Measurements from ENCODE around the gene CPD.
"Not testable (repeated sequence)": the region's sequence is repeated elsewhere in the genome, so short reads cannot be mapped to it uniquely, and the experiment has no call there.

Gene CPD

DNA sequence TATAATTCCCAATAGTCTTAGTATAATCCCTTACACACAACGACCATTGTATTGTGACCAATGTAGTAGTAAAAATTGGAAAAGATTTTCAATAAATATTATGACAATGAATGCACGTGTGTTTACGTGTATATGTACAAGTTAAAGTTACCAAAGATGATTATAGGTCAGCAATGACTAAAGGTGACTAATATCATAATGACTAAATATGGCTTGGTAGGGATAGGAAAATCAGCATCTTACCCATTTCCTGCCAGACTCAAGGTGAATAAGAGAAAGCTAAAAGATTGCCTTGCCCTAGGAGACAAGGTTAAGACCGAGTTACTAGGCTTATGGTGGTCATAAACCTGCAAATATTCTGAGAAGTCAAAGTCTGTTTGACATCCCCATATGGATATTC, 34.4 kb downstream of the CPD start:
- in situ Hi-C loops (cut with HindIII; ENCODE audit: low sequenced_read_pairs) = no loop called here
- no peak for DNase-seq (ENCODE audit: low read depth)
- H3K4me3 ChIP-seq (ENCODE audit: low read depth, low read length) = no peak overlapping the region
- TF ChIP-seq, protein P1, sequence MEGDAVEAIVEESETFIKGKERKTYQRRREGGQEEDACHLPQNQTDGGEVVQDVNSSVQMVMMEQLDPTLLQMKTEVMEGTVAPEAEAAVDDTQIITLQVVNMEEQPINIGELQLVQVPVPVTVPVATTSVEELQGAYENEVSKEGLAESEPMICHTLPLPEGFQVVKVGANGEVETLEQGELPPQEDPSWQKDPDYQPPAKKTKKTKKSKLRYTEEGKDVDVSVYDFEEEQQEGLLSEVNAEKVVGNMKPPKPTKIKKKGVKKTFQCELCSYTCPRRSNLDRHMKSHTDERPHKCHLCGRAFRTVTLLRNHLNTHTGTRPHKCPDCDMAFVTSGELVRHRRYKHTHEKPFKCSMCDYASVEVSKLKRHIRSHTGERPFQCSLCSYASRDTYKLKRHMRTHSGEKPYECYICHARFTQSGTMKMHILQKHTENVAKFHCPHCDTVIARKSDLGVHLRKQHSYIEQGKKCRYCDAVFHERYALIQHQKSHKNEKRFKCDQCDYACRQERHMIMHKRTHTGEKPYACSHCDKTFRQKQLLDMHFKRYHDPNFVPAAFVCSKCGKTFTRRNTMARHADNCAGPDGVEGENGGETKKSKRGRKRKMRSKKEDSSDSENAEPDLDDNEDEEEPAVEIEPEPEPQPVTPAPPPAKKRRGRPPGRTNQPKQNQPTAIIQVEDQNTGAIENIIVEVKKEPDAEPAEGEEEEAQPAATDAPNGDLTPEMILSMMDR (IDR thresholded peaks at IDR 0.05; ENCODE audit: low read depth, low read length, missing control alignments) = no peak

DNA sequence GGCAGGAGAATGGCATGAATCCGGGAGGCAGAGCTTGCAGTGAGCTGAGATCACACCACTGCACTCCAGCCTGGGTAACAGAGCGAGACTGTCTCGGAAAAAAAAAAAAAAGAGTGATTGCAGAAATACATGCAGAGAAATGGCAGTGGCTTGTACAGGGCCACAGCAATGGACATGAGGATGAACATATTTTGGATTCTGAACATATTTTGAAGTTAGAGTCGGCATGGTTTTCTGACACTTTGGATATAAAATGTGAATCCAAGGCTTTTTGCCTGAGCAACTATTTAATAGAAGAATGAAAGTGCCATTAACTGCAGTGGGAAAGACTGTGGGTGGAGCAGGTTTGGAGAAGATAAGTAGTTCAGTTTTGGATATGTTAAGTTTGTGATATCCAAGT, 35.8 kb downstream of the CPD start:
- H3K4me3 ChIP-seq (ENCODE audit: low read depth, low read length) = no peak overlapping the region
- no peak for DNase-seq (ENCODE audit: low read depth)
- TF ChIP-seq, protein P1 (IDR thresholded peaks at IDR 0.05; ENCODE audit: low read depth, low read length, missing control alignments) = no peak
- in situ Hi-C loops (cut with HindIII; ENCODE audit: low sequenced_read_pairs) = no loop called here

DNA sequence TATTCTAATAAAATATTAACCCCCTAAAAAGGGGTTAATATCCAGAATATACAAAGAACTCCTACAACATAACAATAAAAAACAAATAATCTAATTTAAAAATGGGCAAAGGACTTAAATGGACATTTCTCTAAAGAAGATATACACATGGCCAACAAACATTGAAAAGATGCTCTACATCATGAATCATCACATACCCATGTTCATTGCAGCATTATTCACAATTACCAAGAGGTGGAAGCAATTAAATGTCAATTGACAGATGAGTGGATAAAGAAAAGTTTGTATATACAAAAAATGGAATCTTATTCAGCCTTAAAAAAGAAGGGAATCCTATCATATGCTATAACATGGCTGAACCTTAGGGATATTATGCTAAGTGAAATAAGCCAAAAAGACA, 36.8 kb downstream of the CPD start:
- DNase-seq (ENCODE audit: low read depth) = no peak

DNA sequence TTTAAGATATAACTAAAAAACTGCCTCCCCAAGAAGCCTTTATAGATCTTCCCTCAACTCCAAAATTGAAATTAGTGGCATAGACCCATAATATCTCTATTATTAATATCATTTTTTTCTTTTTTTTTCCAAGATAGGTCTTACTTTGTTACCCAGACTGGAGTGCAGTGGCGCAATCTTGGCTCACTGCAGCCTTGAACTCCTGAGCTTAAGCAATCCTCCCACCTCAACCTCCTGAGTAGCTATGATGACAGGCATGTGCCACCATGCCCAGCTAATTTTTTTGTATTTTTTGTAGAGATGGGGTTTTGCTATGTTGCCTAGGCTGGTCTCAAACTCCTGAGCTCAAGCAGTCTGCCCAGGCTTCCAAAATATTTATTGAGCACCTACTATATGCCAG, 39.3 kb downstream of the CPD start:
- DNase-seq (ENCODE audit: low read depth); H3K4me3 ChIP-seq (ENCODE audit: low read depth, low read length); in situ Hi-C loops (cut with HindIII; ENCODE audit: low sequenced_read_pairs): not testable (repeated sequence)

More for the DNA sequence above, 36.8 kb downstream of the CPD start:
- H3K4me3 ChIP-seq (ENCODE audit: low read depth, low read length) = no peak overlapping the region
- TF ChIP-seq, protein P1 (IDR thresholded peaks at IDR 0.05; ENCODE audit: low read depth, low read length, missing control alignments) = no peak
- in situ Hi-C loops (cut with HindIII; ENCODE audit: low sequenced_read_pairs) = no loop called here

DNA sequence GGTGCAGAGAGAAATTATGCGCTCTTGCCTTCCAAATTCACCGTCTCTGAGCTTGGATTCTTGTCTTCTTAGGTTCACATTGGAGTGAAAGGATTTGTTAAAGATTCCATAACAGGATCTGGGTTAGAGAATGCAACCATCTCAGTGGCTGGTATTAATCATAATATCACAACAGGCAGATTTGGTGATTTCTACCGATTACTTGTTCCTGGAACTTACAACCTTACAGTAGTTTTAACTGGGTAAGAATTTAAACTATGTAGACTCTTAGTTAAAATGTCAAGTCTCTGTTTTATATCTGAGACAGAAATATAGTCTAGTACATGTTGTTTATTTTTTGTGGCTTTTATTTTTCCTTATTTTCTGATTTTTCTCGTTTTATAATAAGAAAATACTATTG, 42.9 kb downstream of the CPD start:
- TF ChIP-seq, protein P1 (IDR thresholded peaks at IDR 0.05; ENCODE audit: low read depth, low read length, missing control alignments) = no peak
- DNase-seq (ENCODE audit: low read depth) = no peak
- in situ Hi-C loops (cut with HindIII; ENCODE audit: low sequenced_read_pairs) = loop anchor here (5.0 kb wide), 1 partner anchor 46 kb away; no protein-coding TSS in a partner anchor

DNA sequence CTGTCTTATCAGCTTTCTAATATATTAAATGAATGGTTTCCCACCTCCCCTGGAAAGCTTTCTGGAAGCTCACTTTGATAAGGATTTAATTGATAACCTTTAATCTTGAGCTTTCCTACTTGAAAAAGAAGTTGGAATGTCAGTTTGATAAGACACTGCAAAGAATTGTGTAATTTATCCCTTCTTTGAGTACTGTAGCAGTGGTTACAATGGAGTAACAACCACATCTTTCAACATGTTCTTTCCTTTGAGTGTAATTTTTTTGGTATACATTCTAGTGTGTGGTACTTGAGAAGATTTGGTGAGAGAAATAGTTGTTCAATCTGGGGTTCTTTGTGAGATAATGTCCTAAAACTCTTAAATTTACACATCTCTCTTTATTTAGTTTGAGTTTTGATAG, 43.4 kb downstream of the CPD start:
- DNase-seq (ENCODE audit: low read depth) = no peak
- TF ChIP-seq, protein P1 (IDR thresholded peaks at IDR 0.05; ENCODE audit: low read depth, low read length, missing control alignments) = no peak
- H3K4me3 ChIP-seq (ENCODE audit: low read depth, low read length) = no peak overlapping the region
- in situ Hi-C loops (cut with HindIII; ENCODE audit: low sequenced_read_pairs) = loop anchor here (5.0 kb wide), 1 partner anchor 45 kb away; no protein-coding TSS in a partner anchor

More for the DNA sequence above, 42.9 kb downstream of the CPD start:
- H3K4me3 ChIP-seq (ENCODE audit: low read depth, low read length) = no peak overlapping the region

DNA sequence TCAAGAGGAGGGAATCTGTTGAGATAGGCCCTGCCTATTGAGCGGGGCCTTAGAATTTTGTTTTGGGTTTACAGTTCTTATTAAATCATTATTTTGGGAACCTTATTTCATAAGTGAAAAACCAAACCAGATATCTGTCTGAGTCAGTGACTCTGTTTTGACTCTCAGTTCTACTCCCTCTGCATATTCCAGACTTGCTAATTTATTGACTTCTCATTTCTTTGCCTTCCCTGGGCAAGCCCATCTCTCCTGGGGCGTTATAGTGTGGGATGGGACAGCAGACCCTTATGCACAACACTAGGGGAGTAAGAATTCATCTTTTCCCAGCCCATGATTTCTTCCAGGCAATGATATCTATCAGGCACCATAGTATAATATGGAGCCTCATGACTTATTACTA, 45.7 kb downstream of the CPD start:
- in situ Hi-C loops (cut with HindIII; ENCODE audit: low sequenced_read_pairs) = loop anchor here (5.0 kb wide), 1 partner anchor 43 kb away; no protein-coding TSS in a partner anchor
- no peak overlapping the region for H3K4me3 ChIP-seq (ENCODE audit: low read depth, low read length)
- TF ChIP-seq, protein P1 (IDR thresholded peaks at IDR 0.05; ENCODE audit: low read depth, low read length, missing control alignments) = no peak
- DNase-seq (ENCODE audit: low read depth) = no peak

Data from astrocyte of the cerebellum (primary cell).